GM12878 (cell line): ENCODE data around the gene PDE11A.

Source experiments
- JUNB ChIP-seq: IDR thresholded peaks from 2 replicates; pipeline ENCODE4 v1.6.1; 2016; ENCODE audit warnings: antibody characterized with exemption, mild to moderate bottlenecking
- POLR2A ChIP-seq: IDR thresholded peaks from 2 replicates; pipeline ENCODE4 v1.6.1; 2011; ENCODE audit warnings: low read depth, mild to moderate bottlenecking, low read length

GRCh38 chr2:178088774-178089270, 16.2 kb upstream of the PDE11A start:
- TF ChIP-seq POLR2A (no peak), JUNB (no peak)
